DND-41 (cell line): ENCODE data around the gene IDS.
A peak's percentile ranks its signal among the peaks of the same experiment; 100 is the strongest.
"Not testable (repeated sequence)": the region's sequence is repeated elsewhere in the genome, so short reads cannot be mapped to it uniquely, and the experiment has no call there.

Source experiments
- ATAC-seq: fragments of 200-7000 bp; cut with Tn5 transposase; 3 replicates; pipeline ENCODE4 v1.9.1; 2021; ENCODE audit warnings: low read depth; ENCODE audit not compliant: insufficient read depth
- DNase-seq: peaks from one replicate; pipeline ENCODE4 v3.0.0-alpha.2; 2020
- H2AFZ ChIP-seq: 2 replicates; pipeline ENCODE4 v1.6.0; 2012; ENCODE audit warnings: low read depth, low read length
- H3K27ac ChIP-seq: 2 replicates; pipeline ENCODE4 v1.5.1; 2012; ENCODE audit warnings: low read length, inconsistent platforms
- H3K27me3 ChIP-seq: fragments of 200-600 bp; sonication (generic); 2 replicates; pipeline ENCODE4 v1.6.0; 2012; ENCODE audit warnings: low read length, mild to moderate bottlenecking, inconsistent platforms; ENCODE audit not compliant: insufficient read depth, poor library complexity
- H3K36me3 ChIP-seq: 2 replicates; pipeline ENCODE4 v1.5.1; 2012; ENCODE audit warnings: low read length, inconsistent platforms; ENCODE audit not compliant: insufficient read depth
- H3K4me1 ChIP-seq: 2 replicates; pipeline ENCODE4 v1.5.1; 2012; ENCODE audit warnings: mild to moderate bottlenecking, low read length; ENCODE audit not compliant: insufficient read depth
- H3K4me2 ChIP-seq: 2 replicates; pipeline ENCODE4 v1.6.0; 2012; ENCODE audit warnings: mild to moderate bottlenecking, moderate library complexity, low read length, inconsistent platforms; ENCODE audit not compliant: insufficient read depth
- H3K4me3 ChIP-seq, 2 experiments: fragments of 200-600 bp in 1 of 2; shearing (Covaris generic) in 1 of 2; 2 replicates each; pipeline ENCODE4 v1.5.1; 2012 to 2016; ENCODE audit warnings: inconsistent platforms in 2 of 2, low read length in 2 of 2, mild to moderate bottlenecking in 2 of 2, low read depth in 1 of 2, moderate library complexity in 1 of 2
- H3K79me2 ChIP-seq: 2 replicates; pipeline ENCODE4 v1.6.0; 2012; ENCODE audit warnings: low read length, inconsistent platforms; ENCODE audit not compliant: insufficient read depth
- H3K9ac ChIP-seq: 2 replicates; pipeline ENCODE4 v1.6.0; 2012; ENCODE audit warnings: low read depth, mild to moderate bottlenecking, inconsistent platforms, low read length, moderate library complexity
- H3K9me3 ChIP-seq: 2 replicates; pipeline ENCODE4 v1.5.1; 2012; ENCODE audit warnings: low read length, moderate library complexity, mild to moderate bottlenecking, inconsistent platforms; ENCODE audit not compliant: insufficient read depth, severe bottlenecking
- H4K20me1 ChIP-seq: 2 replicates; pipeline ENCODE4 v1.6.0; 2012; ENCODE audit warnings: low read length; ENCODE audit not compliant: insufficient read depth
- EZH2 ChIP-seq: IDR thresholded peaks from 3 replicates; pipeline ENCODE4 v1.6.1; 2012; ENCODE audit warnings: borderline replicate concordance, low read depth, mild to moderate bottlenecking, moderate library complexity, low read length, inconsistent platforms; ENCODE audit not compliant: severe bottlenecking
- TF ChIP-seq, protein P1 (sequence below): IDR thresholded peaks from 2 replicates; pipeline ENCODE4 v1.5.1; 2012; ENCODE audit warnings: borderline replicate concordance, low read length, moderate library complexity, mild to moderate bottlenecking; ENCODE audit not compliant: poor library complexity, severe bottlenecking; ENCODE audit errors: extremely low read depth

Gene IDS

DNA sequence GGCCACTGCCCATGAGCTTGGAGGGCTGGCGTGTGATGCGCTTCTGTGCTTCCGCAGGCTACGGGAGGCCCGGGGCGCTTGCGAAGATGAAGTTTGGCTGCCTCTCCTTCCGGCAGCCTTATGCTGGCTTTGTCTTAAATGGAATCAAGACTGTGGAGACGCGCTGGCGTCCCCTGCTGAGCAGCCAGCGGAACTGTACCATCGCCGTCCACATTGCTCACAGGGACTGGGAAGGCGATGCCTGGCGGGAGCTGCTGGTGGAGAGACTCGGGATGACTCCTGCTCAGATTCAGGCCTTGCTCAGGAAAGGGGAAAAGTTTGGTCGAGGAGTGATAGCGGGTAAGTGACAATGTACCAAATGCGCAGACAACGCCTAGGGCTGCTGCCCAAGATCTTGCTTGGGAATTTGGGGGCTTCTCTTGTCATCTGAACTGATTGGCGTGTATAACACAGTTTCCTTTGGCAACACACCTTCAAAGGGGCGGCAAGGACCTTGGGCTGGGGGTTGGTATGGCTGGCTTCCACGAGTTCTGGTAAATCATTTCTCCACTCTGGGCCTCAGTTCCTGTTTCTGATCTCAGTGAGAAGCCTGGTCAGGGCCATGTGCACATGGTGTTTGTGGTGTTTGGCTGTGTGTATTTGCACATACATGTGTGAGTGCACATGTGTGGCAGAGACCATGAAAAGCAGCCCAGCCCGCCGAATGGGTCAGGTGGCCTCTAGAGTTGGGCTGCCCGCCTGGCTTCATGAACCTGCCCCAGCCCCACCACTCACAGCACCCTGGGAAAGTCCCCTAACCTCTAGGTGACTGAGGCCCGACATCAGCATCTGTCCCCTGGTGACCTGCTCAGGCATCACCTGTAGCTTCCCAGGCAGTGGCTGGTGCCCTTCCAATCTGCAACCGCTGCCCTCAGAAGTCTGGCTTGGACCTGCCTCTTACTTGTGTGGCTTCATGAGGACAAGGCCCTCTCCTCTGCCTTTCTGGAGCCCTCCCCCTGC, 40.7 kb upstream of the IDS start:
- not testable (repeated sequence) for H3K4me1 ChIP-seq, H3K4me3 ChIP-seq, H3K9ac ChIP-seq, H3K79me2 ChIP-seq, H3K27me3 ChIP-seq, H3K27ac ChIP-seq, H3K9me3 ChIP-seq, H4K20me1 ChIP-seq, H2AFZ ChIP-seq, H3K4me2 ChIP-seq, H3K36me3 ChIP-seq, ATAC-seq
- peak; percentile 10 for DNase-seq
- TF ChIP-seq, protein P1, sequence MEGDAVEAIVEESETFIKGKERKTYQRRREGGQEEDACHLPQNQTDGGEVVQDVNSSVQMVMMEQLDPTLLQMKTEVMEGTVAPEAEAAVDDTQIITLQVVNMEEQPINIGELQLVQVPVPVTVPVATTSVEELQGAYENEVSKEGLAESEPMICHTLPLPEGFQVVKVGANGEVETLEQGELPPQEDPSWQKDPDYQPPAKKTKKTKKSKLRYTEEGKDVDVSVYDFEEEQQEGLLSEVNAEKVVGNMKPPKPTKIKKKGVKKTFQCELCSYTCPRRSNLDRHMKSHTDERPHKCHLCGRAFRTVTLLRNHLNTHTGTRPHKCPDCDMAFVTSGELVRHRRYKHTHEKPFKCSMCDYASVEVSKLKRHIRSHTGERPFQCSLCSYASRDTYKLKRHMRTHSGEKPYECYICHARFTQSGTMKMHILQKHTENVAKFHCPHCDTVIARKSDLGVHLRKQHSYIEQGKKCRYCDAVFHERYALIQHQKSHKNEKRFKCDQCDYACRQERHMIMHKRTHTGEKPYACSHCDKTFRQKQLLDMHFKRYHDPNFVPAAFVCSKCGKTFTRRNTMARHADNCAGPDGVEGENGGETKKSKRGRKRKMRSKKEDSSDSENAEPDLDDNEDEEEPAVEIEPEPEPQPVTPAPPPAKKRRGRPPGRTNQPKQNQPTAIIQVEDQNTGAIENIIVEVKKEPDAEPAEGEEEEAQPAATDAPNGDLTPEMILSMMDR, result peak; percentile 22

DNA sequence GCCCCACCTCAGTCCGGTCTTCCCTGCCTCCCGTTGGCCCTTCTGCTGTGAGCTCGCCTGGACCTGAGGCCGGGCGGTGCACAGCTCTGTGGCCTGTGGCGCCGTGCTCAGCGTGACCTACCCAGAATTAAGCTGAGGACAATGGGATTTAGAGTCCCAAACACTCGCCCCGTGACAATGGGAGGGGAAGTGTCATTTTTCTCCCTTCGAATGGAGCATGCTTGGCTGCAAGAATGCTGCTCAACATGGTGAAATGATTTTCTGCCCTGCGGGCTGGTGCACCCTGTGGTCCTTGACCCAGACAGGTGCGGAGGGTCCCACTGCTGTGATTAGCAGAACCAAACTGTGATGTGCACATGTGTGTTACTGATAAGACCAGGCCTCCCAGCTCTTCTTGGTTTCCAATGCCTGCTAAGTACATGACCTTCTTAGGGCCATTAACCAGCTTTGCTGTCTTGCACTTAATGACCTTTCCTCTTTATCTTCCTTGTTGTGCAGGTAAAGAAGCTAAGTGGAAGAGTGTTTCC, 36.5 kb upstream of the IDS start:
- peaks cover 13% of the 10 kb centered on the region for H3K4me1 ChIP-seq
- H4K20me1 ChIP-seq, result peaks cover 4% of the 10 kb centered on the region; the same call in 1 of the 2 replicates
- peak overlapping the region; percentile 96; the same call in 1 of the 2 replicates for H2AFZ ChIP-seq
- H3K9ac ChIP-seq, result peak overlapping the region; percentile 74
- peaks cover 2% of the 10 kb centered on the region for H3K36me3 ChIP-seq
- no peak for DNase-seq
- H3K4me2 ChIP-seq, result peak overlapping the region; percentile 87
- peak overlapping the region; percentile 86 for H3K27ac ChIP-seq
- peak overlapping the region; percentile 66 to 94; a peak in 3 of 4 replicates for H3K4me3 ChIP-seq
- no peaks in the 10 kb centered on the region for H3K9me3 ChIP-seq
- no peaks in the 10 kb centered on the region for H3K27me3 ChIP-seq
- peaks cover 8% of the 10 kb centered on the region for H3K79me2 ChIP-seq
- ATAC-seq, result no peak
- TF ChIP-seq, protein P1, result no peak
- no peak for TF ChIP-seq EZH2

DNA sequence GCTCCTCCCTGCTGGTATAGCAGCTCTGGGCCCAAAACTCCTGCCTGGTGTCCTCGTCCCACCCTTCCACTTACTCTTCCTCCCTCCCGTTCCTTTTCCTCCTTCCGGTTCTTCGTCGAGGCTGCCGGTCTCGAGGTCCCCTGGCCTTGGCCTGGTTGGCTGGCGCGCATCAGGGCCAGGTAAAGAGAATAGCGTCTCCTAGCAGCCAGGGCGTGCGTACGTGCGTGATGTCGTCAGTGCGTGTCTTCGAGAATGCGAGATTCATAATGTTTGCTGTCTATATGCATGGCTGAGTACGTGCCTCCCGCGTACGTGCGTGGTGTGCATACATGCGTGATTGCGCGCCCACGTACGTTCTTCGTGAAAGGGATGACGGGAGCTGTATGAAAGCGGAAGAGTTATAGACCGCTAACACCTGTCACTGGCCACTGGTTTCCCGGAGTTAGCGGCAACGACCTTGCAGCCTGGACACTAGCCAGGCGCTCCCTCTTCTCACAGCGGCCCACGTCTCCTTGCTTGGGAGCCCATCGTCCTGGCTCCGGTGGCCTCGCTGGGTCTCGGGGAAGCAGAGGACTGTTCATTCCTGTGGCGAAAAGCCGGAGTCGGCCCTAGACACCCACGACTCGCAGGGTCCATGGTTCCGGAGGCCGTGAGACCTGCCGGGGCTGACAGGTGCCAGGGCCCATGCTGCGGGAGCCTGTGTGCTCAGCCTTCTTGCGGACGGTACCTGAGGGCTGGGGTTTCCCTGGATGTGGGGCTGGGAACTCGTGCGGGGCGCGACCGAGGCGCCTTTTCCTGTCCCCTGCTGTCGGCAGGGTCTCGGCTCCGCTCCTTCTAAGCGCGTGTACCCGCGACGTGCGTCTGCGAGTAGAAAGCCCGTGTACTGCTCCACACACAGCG, 35.8 kb upstream of the IDS start, which contains the start of gene EOLA1:
TSS of gene EOLA1 (plus strand) at position 392 of the 900 bp plus-strand sequence. CDS start 4,619 bp downstream, outside the sequence.
- H3K4me2 ChIP-seq, result peak within 1 kb of the TSS; percentile 87
- TF ChIP-seq, protein P1, result no peak
- TF ChIP-seq EZH2, result no peak
- ATAC-seq (peak; percentile 70), DNase-seq (peak; percentile 90)
- H3K27ac ChIP-seq, result peak within 1 kb of the TSS; percentile 86
- peaks cover 2% of the 10 kb centered on the region for H3K36me3 ChIP-seq
- peak within 1 kb of the TSS; percentile 66 to 94; a peak in 3 of 4 replicates for H3K4me3 ChIP-seq
- H3K9ac ChIP-seq, result peak within 1 kb of the TSS; percentile 74
- no peaks in the 10 kb centered on the region for H3K9me3 ChIP-seq
- no peaks in the 10 kb centered on the region for H3K27me3 ChIP-seq
- peaks cover 13% of the 10 kb centered on the region for H3K4me1 ChIP-seq
- H2AFZ ChIP-seq, result peak within 1 kb of the TSS; percentile 96
- H4K20me1 ChIP-seq, result peaks cover 4% of the 10 kb centered on the region; the same call in 1 of the 2 replicates
- H3K79me2 ChIP-seq, result peaks cover 8% of the 10 kb centered on the region
